NCI-H1092 (cell line): Measurements from ENCODE around the gene KRTAP10-3.

Source experiments
- DNase-seq: peaks from one replicate; lab custom pipeline; 2025; lab: John Stamatoyannopoulos, UW

Gene KRTAP10-3

GRCh38 chr21:44527983-44528633, 30.5 kb downstream of the KRTAP10-3 start:
- DNase-seq = no peak

GRCh38 chr21:44527156-44527982, 31.2 kb downstream of the KRTAP10-3 start:
- DNase-seq = no peak

- DNase-seq = no peak
These were observed 32.2 kb downstream of the KRTAP10-3 start for GRCh38 chr21:44526096-44526997.

GRCh38 chr21:44525391-44526095, 33.1 kb downstream of the KRTAP10-3 start:
- no peak for DNase-seq

GRCh38 chr21:44524414-44525371, 33.9 kb downstream of the KRTAP10-3 start:
- no peak for DNase-seq

- DNase-seq = no peak
These were observed 34.8 kb downstream of the KRTAP10-3 start for GRCh38 chr21:44523567-44524413.

GRCh38 chr21:44522753-44523204, 35.8 kb downstream of the KRTAP10-3 start:
- DNase-seq = no peak

GRCh38 chr21:44521928-44522752, 36.5 kb downstream of the KRTAP10-3 start:
- DNase-seq = no peak

GRCh38 chr21:44521301-44521927, 37.2 kb downstream of the KRTAP10-3 start:
- DNase-seq = no peak

- no peak for DNase-seq
These were observed 38.0 kb downstream of the KRTAP10-3 start for GRCh38 chr21:44520326-44521300.

GRCh38 chr21:44519346-44520325, 39.0 kb downstream of the KRTAP10-3 start:
- no peak for DNase-seq

- no peak for DNase-seq
These were observed 39.9 kb downstream of the KRTAP10-3 start for GRCh38 chr21:44518686-44519085.

GRCh38 chr21:44517175-44517899, 41.3 kb downstream of the KRTAP10-3 start:
- no peak for DNase-seq

GRCh38 chr21:44516828-44517174, 41.8 kb downstream of the KRTAP10-3 start:
- DNase-seq = no peak

- DNase-seq = no peak
These were observed 42.3 kb downstream of the KRTAP10-3 start for GRCh38 chr21:44516342-44516741.
